Ishikawa (cell line): ENCODE results near the gene ZAR1L.
A peak's percentile ranks its signal among the peaks of the same experiment; 100 is the strongest.

Source experiments
- CEBPB ChIP-seq: IDR thresholded peaks from 2 replicates; pipeline ENCODE4 v1.6.1; 2012
- CREB1 ChIP-seq: IDR thresholded peaks from 2 replicates; pipeline ENCODE4 v1.6.1; 2012; ENCODE audit warnings: low read depth
- EGR1 ChIP-seq: IDR thresholded peaks from 2 replicates; pipeline ENCODE4 v1.6.1; 2012
- EP300 ChIP-seq: IDR thresholded peaks from 2 replicates; pipeline ENCODE4 v1.6.1; 2012; ENCODE audit warnings: borderline replicate concordance
- FOXM1 ChIP-seq: IDR thresholded peaks from 2 replicates; pipeline ENCODE4 v1.6.1; 2012; ENCODE audit warnings: low read depth, borderline replicate concordance
- NFIC ChIP-seq: IDR thresholded peaks from 2 replicates; pipeline ENCODE4 v1.6.1; 2012
- RAD21 ChIP-seq: IDR thresholded peaks from 2 replicates; pipeline ENCODE4 v1.6.1; 2012; ENCODE audit warnings: low read depth
- TAF1 ChIP-seq: IDR thresholded peaks from 2 replicates; pipeline ENCODE4 v1.6.1; 2012; ENCODE audit warnings: low read depth, mild to moderate bottlenecking
- TCF12 ChIP-seq: IDR thresholded peaks from 2 replicates; pipeline ENCODE4 v1.6.1; 2012; ENCODE audit warnings: low read depth
- YY1 ChIP-seq: IDR thresholded peaks from 2 replicates; pipeline ENCODE4 v1.6.1; 2012; ENCODE audit warnings: low read depth
- ZBTB7A ChIP-seq: IDR thresholded peaks from 2 replicates; pipeline ENCODE4 v1.6.1; 2012; ENCODE audit warnings: low read depth
- TF ChIP-seq, protein P1 (sequence below): IDR thresholded peaks from 2 replicates; pipeline ENCODE4 v1.6.1; 2012
- TF ChIP-seq, protein P2 (sequence below): IDR thresholded peaks from 2 replicates; pipeline ENCODE4 v1.6.1; 2012; ENCODE audit warnings: low read depth, mild to moderate bottlenecking
- TF ChIP-seq, protein P3 (sequence below): IDR thresholded peaks from 2 replicates; pipeline ENCODE4 v1.6.1; 2012

ZAR1L gene

DNA sequence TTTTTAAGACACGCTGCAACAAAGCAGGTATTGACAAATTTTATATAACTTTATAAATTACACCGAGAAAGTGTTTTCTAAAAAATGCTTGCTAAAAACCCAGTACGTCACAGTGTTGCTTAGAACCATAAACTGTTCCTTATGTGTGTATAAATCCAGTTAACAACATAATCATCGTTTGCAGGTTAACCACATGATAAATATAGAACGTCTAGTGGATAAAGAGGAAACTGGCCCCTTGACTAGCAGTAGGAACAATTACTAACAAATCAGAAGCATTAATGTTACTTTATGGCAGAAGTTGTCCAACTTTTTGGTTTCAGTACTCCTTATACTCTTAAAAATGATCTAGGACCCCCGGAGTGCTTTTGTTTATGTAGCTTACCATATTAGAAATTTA, 1.3 kb upstream of the ZAR1L start:
- TF ChIP-seq NFIC (no peak), CEBPB (no peak)

DNA sequence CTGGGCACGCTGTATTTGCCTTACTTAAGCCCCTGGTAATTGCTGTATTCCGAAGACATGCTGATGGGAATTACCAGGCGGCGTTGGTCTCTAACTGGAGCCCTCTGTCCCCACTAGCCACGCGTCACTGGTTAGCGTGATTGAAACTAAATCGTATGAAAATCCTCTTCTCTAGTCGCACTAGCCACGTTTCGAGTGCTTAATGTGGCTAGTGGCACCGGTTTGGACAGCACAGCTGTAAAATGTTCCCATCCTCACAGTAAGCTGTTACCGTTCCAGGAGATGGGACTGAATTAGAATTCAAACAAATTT, 821 bp upstream of the ZAR1L start:
- no peak for TF ChIP-seq FOXM1
- no peak for TF ChIP-seq RAD21
- TF ChIP-seq EGR1: no peak
- TF ChIP-seq, protein P1, sequence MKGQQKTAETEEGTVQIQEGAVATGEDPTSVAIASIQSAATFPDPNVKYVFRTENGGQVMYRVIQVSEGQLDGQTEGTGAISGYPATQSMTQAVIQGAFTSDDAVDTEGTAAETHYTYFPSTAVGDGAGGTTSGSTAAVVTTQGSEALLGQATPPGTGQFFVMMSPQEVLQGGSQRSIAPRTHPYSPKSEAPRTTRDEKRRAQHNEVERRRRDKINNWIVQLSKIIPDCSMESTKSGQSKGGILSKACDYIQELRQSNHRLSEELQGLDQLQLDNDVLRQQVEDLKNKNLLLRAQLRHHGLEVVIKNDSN: no peak

DNA sequence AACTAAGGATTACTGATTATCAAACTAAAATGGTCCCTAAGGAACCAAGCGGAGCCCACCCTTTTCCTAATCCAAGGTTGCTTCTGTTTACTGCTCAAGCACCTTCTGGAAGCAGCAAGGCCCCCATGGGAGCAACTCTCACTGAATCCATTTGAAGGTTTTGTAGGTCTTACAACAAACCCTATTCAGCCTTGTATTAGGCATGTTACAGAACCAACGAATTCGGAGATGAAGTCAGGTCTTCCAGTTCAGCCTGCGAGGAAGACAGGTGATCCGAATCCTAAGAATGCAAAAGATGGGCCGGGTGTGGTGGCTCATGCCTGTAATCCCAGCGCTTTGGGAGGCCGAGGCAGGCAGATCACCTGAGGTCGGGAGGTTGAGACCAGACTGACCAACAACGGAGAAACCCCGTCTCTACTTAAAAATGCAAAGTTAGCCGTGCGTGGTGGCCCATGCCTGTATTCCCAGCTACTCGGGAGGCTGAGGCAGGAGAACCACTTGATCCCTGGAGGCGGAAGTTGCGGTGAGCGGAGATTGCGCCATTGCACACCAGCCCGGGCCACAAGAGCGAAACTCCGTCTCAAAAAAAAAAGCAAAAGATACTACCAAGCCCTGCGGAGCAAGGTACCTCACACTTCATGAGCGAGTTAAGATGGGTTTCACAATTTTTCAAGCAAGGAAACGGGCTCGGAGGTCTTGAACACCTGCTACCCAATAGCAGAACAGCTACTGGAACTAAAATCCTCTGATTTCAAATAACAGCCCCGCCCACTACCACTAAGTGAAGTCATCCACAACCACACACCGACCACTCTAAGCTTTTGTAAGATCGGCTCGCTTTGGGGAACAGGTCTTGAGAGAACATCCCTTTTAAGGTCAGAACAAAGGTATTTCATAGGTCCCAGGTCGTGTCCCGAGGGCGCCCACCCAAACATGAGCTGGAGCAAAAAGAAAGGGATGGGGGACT, 609 bp downstream of the ZAR1L start:
- TF ChIP-seq, protein P2, sequence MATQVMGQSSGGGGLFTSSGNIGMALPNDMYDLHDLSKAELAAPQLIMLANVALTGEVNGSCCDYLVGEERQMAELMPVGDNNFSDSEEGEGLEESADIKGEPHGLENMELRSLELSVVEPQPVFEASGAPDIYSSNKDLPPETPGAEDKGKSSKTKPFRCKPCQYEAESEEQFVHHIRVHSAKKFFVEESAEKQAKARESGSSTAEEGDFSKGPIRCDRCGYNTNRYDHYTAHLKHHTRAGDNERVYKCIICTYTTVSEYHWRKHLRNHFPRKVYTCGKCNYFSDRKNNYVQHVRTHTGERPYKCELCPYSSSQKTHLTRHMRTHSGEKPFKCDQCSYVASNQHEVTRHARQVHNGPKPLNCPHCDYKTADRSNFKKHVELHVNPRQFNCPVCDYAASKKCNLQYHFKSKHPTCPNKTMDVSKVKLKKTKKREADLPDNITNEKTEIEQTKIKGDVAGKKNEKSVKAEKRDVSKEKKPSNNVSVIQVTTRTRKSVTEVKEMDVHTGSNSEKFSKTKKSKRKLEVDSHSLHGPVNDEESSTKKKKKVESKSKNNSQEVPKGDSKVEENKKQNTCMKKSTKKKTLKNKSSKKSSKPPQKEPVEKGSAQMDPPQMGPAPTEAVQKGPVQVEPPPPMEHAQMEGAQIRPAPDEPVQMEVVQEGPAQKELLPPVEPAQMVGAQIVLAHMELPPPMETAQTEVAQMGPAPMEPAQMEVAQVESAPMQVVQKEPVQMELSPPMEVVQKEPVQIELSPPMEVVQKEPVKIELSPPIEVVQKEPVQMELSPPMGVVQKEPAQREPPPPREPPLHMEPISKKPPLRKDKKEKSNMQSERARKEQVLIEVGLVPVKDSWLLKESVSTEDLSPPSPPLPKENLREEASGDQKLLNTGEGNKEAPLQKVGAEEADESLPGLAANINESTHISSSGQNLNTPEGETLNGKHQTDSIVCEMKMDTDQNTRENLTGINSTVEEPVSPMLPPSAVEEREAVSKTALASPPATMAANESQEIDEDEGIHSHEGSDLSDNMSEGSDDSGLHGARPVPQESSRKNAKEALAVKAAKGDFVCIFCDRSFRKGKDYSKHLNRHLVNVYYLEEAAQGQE: no peak
- TF ChIP-seq, protein P3, sequence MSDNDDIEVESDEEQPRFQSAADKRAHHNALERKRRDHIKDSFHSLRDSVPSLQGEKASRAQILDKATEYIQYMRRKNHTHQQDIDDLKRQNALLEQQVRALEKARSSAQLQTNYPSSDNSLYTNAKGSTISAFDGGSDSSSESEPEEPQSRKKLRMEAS: no peak
- TF ChIP-seq CEBPB: peak; percentile 37
- TF ChIP-seq TCF12: no peak
- TF ChIP-seq YY1: no peak
- no peak for TF ChIP-seq ZBTB7A
- TF ChIP-seq EP300: no peak
- TF ChIP-seq CREB1: no peak
- TF ChIP-seq EGR1: no peak

DNA sequence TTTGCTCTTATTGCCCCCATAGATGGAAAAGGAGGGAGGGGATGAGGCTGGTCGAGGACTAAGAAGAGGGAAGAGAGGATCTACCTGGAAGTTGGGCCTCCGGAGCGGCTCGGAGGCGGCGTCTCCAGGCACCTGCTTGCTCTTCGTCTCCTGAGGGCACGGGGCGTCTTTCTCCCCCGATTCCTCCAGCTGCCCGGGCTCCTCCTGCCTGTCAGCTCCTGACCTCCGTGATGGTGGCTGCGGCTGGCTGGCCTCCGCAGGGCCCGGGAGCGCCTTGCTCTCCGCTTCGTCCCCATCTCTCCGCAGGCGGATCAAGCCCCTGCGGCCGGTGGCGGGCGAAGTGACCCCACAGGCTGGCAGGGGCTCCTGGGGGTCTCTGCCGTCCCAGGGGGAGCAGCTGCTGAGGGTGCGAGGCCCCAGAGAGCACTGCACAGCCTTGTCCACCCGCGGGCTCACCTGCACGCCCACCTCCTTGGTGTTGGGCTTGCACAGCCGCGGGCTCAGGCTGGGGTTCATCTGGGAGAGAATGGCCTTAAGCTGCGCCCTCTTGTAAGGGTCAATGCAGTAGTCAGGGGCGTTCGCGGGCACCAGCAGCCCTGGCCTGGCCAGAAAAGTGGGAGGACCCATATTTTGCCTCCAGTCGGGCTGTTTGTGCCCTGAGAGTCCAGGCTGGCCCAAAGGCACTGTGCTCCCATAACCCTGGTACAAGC, 3.8 kb downstream of the ZAR1L start:
- TF ChIP-seq EP300: no peak

DNA sequence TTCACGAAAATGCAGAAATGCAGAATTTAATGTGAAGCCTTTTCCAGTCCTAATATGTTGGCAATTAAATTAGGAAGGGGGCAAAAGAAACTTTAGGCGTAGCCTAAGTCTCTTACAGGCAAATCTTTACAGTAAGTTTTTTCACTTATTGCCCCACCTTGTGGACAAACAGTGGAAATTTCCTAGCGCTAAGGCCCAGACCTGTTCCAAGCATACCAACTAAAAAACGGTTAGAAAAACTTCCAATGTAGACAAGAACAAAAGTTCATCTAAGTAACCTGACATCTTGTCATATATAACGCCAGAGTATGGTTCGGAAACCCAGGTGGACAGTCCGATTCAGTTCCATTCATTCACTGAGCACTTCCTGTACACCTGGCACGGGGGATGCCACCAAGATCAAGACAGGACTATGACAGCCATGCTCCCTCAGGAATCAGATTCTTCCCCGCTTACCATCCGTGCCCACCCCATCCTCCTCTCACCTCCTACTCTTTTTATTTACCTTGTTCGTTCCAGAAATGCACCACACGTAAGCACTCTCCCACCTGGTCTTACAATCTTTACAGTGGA, 4.9 kb downstream of the ZAR1L start:
- peak; percentile 74 for TF ChIP-seq RAD21
- no peak for TF ChIP-seq CREB1
- TF ChIP-seq, protein P1: no peak
- no peak for TF ChIP-seq TAF1
- TF ChIP-seq EP300: no peak

DNA sequence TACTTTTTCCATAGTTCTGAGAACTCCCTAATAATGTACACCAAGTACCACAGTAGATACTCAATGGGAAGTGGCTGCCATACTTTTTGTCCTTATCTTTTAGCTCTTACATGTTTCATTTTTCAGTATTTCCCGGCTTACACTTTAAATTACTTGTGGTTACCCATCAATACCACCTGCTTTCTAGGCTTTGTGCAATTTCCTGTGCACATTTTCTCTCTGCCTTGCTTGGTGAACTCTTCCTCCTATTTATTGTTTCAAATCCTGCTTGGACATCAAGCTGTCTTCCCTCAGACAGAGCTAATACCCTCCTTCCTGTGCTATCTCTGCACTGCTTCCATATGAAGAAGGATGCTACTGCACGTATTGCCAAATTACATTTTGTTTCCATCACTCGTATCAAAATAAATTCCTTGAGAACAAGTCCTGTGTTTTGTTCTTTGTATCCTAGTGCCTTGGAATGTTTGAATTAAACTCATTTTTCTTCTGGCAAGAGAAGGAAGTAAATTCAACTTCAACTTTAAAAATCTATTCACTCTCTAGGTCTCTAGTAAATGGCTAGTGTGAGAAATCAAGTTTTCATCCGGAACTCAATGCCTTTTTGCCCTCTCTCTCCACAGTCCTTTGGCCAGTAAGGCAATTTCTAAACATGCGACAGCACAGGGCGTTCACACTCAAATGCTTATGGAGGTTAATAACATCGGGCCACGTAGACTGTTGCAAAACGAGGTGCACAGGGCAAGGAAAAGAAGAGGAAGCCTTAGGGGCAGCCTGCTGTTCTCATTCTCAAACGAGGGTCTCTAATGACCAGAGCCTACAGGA, 5.6 kb downstream of the ZAR1L start:
- TF ChIP-seq EP300: no peak

DNA sequence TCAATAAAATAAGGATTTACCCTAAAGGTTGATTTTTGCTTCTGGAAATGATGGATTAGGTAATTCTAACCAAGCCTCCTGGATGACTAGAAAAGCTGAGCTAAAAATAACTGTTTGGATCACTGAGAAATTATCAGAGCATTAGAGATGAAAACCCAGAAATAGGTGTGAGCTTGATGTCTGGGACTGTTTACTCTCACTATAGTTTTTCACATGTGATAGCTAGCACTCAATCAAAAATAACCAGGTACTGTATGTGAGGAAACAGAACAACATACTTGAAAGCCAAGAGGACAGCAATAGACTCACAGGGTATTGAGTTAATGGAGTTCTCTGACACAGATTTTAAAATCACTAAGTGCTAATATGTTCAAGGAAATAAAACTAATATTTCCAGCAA, 9.5 kb downstream of the ZAR1L start:
- TF ChIP-seq CEBPB (no peak), FOXM1 (no peak), EGR1 (no peak), NFIC (no peak), TCF12 (no peak), ZBTB7A (no peak)
- TF ChIP-seq, protein P3: no peak
- TF ChIP-seq, protein P1: no peak
- TF ChIP-seq, protein P2: no peak
